A673 (cell line): ENCODE results near the gene OCSTAMP. TPM values are rescaled to one million over a fixed set of nuclear protein-coding genes. Genes with fewer than 3 reads are reported as not detected.
A peak's percentile ranks its signal among the peaks of the same experiment; 100 is the strongest.

ENCODE experiments used
- BruUV-seq: library from RNA; stranded (reverse); fragments of 400-500 nt; replicated peaks from 2 replicates; lab custom pipeline; 2021; lab: Mats Ljungman, UMichigan
- CTCF ChIA-PET: fragments of 300-600 bp; sonication (Branson Sonifier 250); formaldehyde crosslinking; loops from one replicate; lab custom pipeline; 2022; ENCODE audit warnings: antibody characterized with exemption; lab: Charles Lee
- POLR2A ChIA-PET: fragments of 300-600 bp; sonication (Branson Sonifier 250); formaldehyde crosslinking; loops from one replicate; lab custom pipeline; 2022; ENCODE audit warnings: antibody characterized with exemption; ENCODE audit not compliant: low non-redundant PET; lab: Charles Lee
- DNase-seq: peaks from one replicate; pipeline ENCODE4 v3.0.0-alpha.2; 2015; ENCODE audit warnings: low spot score
- H3K27ac ChIP-seq: fragments of 200-600 bp; sonication (generic); 2 replicates; pipeline ENCODE4 v1.5.1; 2016; ENCODE audit warnings: mixed run types, low read depth, mild to moderate bottlenecking, mixed read lengths, antibody characterized with exemption, low read length; ENCODE audit not compliant: poor library complexity, severe bottlenecking
- H3K27me3 ChIP-seq: fragments of 200-600 bp; sonication (generic); replicated peaks from 2 replicates; pipeline ENCODE4 v1.6.1; 2017; ENCODE audit warnings: mixed run types, low read depth, mild to moderate bottlenecking, mixed read lengths, antibody characterized with exemption, low read length; ENCODE audit not compliant: insufficient read depth, poor library complexity
- H3K36me3 ChIP-seq: fragments of 200-600 bp; sonication (generic); 2 replicates; pipeline ENCODE4 v1.6.1; 2016; ENCODE audit warnings: mixed run types, mild to moderate bottlenecking, mixed read lengths, antibody characterized with exemption, low read length; ENCODE audit not compliant: insufficient read depth, poor library complexity, severe bottlenecking
- H3K4me1 ChIP-seq: fragments of 200-600 bp; sonication (generic); 2 replicates; pipeline ENCODE4 v1.6.1; 2017; ENCODE audit warnings: mixed run types, mild to moderate bottlenecking, mixed read lengths, antibody characterized with exemption, low read length; ENCODE audit not compliant: insufficient read depth, poor library complexity, severe bottlenecking
- H3K4me3 ChIP-seq: fragments of 200-600 bp; sonication (generic); 2 replicates; pipeline ENCODE4 v1.5.1; 2016; ENCODE audit warnings: low read depth, mixed run types, mild to moderate bottlenecking, mixed read lengths, low read length; ENCODE audit not compliant: poor library complexity, severe bottlenecking
- H3K9me3 ChIP-seq: fragments of 200-600 bp; sonication (generic); 2 replicates; pipeline ENCODE4 v1.6.1; 2016; ENCODE audit warnings: mixed run types, low read depth, mild to moderate bottlenecking, mixed read lengths, antibody characterized with exemption, low read length; ENCODE audit not compliant: poor library complexity, severe bottlenecking
- EZH2 ChIP-seq: fragments of 200-600 bp; sonication (generic); IDR thresholded peaks from 2 replicates; pipeline ENCODE4 v1.6.1; 2017; ENCODE audit warnings: borderline replicate concordance, low read depth, mild to moderate bottlenecking, mixed read lengths, antibody characterized with exemption, low read length; ENCODE audit not compliant: poor library complexity, severe bottlenecking
- intact Hi-C: fragments of 100-400 bp; cut with micrococcal nuclease; formaldehyde crosslinking; loops from one replicate; pipeline ENCODE4 v1.10.0; 2022; ENCODE audit not compliant: unreplicated experiment
- total RNA-seq: library from RNA; stranded (reverse); gene quantifications from 2 replicates; pipeline ENCODE4 v1.2.3, GENCODE V29; 2021
- TF ChIP-seq, protein P1 (sequence below): fragments of 300-800, 200-600 bp; sonication (generic); conservative IDR thresholded peaks from 2 replicates; pipeline ENCODE4 v1.5.1; 2017; ENCODE audit warnings: low read depth, mild to moderate bottlenecking, antibody characterized with exemption, low read length, moderate library complexity, mixed read lengths

Gene OCSTAMP
- total RNA-seq, 1 experiment from 2014 or later, result not detected

GRCh38 chr20:46569961-46570360 is 19.5 kb upstream of the OCSTAMP start:
- no peak for TF ChIP-seq EZH2
- TF ChIP-seq, protein P1, sequence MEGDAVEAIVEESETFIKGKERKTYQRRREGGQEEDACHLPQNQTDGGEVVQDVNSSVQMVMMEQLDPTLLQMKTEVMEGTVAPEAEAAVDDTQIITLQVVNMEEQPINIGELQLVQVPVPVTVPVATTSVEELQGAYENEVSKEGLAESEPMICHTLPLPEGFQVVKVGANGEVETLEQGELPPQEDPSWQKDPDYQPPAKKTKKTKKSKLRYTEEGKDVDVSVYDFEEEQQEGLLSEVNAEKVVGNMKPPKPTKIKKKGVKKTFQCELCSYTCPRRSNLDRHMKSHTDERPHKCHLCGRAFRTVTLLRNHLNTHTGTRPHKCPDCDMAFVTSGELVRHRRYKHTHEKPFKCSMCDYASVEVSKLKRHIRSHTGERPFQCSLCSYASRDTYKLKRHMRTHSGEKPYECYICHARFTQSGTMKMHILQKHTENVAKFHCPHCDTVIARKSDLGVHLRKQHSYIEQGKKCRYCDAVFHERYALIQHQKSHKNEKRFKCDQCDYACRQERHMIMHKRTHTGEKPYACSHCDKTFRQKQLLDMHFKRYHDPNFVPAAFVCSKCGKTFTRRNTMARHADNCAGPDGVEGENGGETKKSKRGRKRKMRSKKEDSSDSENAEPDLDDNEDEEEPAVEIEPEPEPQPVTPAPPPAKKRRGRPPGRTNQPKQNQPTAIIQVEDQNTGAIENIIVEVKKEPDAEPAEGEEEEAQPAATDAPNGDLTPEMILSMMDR, result no peak
- H3K4me3 ChIP-seq, result no peak overlapping the region
- DNase-seq, result no peak
- no peaks in the 10 kb centered on the region for H3K9me3 ChIP-seq
- no peaks in the 10 kb centered on the region for H3K27me3 ChIP-seq
- H3K4me1 ChIP-seq, result no peaks in the 10 kb centered on the region
- H3K36me3 ChIP-seq, result no peaks in the 10 kb centered on the region
- BruUV-seq, result no TSS peak
- intact Hi-C loops, result no loop called here
- no peak overlapping the region for H3K27ac ChIP-seq
- ChIA-PET CTCF (no interaction called here), POLR2A (no interaction called here)

DNA sequence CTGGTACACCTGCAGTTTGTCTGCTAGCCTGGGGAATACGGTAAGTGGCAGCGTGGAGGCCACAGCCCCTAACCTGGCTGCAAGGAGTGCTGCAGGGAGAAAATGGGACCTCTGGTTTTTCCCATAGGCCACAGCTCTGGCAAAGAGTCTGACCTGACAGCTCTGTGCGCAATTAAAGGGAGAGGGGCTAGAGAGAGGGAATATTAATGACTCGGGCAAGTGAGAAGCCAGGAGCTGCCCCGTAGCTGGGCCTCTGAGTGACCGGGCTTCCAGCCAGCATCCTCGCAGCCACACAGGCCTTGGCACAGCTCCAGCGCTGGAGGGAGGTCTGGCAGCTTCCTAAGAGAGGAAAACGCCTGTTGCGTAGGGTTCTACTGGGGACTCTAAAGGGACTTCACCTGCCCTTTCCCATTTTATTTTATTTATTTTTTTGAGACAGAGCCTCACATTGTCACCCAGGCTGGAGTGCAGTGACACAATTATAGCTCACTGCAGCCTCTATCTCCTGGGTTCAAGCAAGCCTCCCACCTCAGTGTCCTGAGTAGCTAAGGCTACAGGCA is 18.2 kb upstream of the OCSTAMP start:
- Histone ChIP-seq H3K4me1 (no peaks in the 10 kb centered on the region), H3K27ac (no peak overlapping the region), H3K36me3 (no peaks in the 10 kb centered on the region), H3K4me3 (no peak overlapping the region), H3K27me3 (no peaks in the 10 kb centered on the region), H3K9me3 (no peaks in the 10 kb centered on the region)
- no TSS peak for BruUV-seq
- no peak for TF ChIP-seq EZH2
- TF ChIP-seq, protein P1, result no peak
- ChIA-PET CTCF (no interaction called here), POLR2A (no interaction called here)
- peak; percentile 78 for DNase-seq
- intact Hi-C loops, result no loop called here

DNA sequence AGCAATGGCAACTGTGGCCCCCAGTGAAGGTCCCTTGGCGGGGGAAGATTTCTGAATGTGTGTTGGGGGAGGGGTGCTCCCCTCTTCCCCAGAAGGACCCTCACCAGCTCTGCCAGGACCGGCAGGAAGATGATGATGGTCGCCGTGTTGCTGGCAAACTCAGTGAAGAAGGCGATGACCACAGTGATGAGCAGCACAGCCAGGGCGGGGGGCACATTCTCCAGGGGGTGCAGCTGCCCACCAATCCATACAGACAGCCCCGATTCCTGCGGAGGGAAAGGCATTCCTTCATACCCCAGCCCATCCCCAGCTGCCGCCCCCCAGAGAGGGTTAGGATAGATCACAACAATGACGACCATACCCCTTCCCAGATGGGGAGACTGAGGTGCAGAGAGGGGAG is 15.7 kb upstream of the OCSTAMP start:
- H3K36me3 ChIP-seq, result no peaks in the 10 kb centered on the region
- TF ChIP-seq, protein P1, result no peak
- TF ChIP-seq EZH2, result no peak
- no peak overlapping the region for H3K4me3 ChIP-seq
- intact Hi-C loops, result no loop called here
- ChIA-PET POLR2A (no interaction called here), CTCF (no interaction called here)
- H3K27me3 ChIP-seq, result no peaks in the 10 kb centered on the region
- BruUV-seq, result no TSS peak
- no peak overlapping the region for H3K27ac ChIP-seq
- H3K9me3 ChIP-seq, result no peaks in the 10 kb centered on the region
- no peaks in the 10 kb centered on the region for H3K4me1 ChIP-seq
- no peak for DNase-seq
